NCI-H2107 (cell line): ENCODE measurements around the gene SLC23A3.

Experiments used
- DNase-seq: peaks from one replicate; lab custom pipeline; 2025; lab: John Stamatoyannopoulos, UW

Gene SLC23A3

DNA sequence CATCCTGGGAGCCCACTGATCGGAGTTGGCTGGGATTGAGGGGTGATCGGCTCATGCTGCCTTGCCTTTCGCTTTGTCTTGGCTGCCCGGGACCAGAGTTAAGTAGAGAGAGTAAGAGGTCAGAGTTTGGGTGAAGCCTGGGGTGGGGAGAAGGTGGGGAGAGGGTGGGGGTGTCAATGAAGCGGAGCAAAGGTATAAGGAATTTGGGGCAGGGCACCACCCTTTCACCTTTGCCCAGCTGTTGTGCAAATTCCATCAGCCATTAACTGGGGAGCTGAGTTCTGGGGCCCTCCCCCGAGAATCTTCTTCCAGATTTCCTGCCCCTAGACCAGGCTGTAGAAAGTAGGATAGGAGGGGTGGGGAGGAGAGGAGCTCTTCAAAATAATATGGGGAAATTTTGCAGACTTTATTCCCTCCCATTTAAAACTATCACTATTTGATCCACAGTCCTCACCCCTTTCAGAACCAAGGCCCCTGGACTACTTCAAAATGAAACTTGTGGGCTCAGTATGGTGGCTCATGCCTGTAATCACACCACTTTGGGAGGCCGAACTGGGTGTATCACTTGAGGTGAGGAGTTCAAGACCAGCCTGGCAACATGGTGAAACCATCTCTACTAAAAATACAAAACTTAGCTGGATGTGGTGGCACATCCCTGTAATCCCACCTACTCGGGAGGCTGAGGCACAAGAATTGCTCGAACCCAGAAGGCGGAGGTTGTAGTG, at the start of gene SLC23A3:
Gene SLC23A3, minus strand, starts transcription at position 100 of the 725 bp plus-strand sequence. Its CDS starts 45 bp downstream, at position 55.
- no peak for DNase-seq

DNA sequence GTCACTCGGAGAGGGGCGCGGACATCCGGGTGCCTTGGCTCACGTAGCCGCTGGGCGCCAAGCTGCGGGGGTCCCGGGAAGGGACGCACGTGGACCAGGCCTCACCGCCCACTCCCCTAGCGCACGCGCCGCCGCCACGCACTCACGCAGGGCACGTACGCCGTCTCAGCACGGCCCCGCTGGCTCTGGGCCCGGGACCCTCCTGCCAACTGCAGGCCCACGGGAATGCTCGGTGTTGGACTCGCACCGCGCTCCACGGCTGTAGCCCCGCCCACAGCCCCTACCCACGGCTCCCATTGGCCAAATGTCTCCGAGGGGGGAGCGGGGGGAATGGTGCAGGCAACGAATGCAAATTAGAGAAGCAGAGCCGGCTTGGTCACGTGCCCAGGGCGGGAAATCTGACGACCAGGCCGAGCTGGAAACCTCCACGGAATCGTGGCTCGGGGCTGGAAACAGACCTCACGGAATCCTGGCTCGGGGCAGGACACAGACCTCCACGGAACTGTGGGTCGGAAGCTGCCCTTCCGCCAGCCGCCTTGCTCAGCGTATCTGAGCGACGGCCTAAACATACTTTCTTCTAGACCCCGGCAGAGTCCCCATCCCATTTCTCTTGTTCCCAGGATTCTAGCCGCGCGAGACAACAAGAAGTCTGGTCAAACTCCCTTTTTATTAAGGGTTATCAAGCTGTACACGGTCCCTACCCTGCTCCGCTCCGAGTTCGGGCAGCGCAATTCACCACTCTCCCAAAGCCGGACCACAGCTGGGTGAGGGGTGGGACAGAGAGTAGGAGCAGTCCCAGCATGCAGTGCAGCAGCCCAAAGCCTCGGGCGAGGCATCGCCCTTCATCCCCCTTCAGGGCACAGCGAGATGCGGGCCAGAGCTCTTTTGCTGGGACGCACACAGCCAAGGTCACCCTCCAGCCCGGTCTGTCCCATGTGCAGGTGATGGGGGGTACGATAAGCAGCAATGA, 49.2 kb upstream of the SLC23A3 start, which contains the start of gene ABCB6:
Gene ABCB6, minus strand, starts transcription at position 227 of the 970 bp plus-strand sequence. CDS start 285 bp downstream, outside the sequence.
- peak; percentile 81 for DNase-seq

GRCh38 chr2:219218217-219218731, 48.4 kb upstream of the SLC23A3 start:
- DNase-seq = no peak

GRCh38 chr2:219216535-219216915, 46.7 kb upstream of the SLC23A3 start:
- DNase-seq = no peak

- no peak for DNase-seq
Measured at GRCh38 chr2:219215871-219216534, 46.2 kb upstream of the SLC23A3 start.

DNA sequence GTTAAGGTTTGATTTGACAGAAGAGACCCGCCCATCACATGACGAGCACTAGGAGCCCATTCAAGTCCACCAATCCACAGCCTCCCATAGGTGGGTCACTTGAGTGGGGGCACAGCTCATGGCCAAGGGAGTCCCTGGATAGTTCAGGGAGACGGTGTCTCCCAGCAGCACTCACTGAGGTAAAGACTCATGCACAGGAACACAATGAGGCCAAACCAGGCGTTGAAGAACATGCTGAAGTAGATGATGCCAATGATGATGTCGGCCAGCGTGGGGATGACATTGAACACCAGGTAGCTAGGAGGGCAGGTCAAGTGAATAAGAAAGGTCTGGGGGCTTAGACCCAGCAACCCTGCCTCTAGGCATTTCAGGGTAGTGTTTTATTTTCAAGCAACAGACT, 45.0 kb upstream of the SLC23A3 start:
- DNase-seq = no peak

- no peak for DNase-seq
Measured at GRCh38 chr2:219214141-219214540, 44.3 kb upstream of the SLC23A3 start.

GRCh38 chr2:219213486-219214071, 43.8 kb upstream of the SLC23A3 start:
- no peak for DNase-seq

DNA sequence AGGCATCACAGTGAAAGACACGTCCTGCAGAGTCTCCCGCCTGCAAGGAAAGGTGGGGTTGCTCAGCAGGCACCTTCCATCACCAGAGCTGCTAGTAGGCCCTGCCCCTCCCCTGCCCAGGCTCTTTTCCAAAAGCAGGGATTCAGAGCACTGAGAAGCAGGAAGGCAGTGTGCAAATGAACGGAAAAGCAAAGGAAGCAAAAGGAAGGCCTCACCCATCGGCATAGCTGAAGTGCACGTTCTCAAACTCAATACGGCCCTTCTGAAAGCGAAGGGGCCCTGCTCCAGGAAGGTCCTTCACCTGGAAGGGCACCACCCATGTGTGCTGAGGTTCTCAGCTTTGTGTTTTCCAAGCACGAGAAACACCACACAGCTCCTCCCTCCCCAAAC, 43.2 kb upstream of the SLC23A3 start:
- DNase-seq = no peak

- no peak for DNase-seq
Measured at GRCh38 chr2:219210886-219211362, 41.1 kb upstream of the SLC23A3 start.

DNA sequence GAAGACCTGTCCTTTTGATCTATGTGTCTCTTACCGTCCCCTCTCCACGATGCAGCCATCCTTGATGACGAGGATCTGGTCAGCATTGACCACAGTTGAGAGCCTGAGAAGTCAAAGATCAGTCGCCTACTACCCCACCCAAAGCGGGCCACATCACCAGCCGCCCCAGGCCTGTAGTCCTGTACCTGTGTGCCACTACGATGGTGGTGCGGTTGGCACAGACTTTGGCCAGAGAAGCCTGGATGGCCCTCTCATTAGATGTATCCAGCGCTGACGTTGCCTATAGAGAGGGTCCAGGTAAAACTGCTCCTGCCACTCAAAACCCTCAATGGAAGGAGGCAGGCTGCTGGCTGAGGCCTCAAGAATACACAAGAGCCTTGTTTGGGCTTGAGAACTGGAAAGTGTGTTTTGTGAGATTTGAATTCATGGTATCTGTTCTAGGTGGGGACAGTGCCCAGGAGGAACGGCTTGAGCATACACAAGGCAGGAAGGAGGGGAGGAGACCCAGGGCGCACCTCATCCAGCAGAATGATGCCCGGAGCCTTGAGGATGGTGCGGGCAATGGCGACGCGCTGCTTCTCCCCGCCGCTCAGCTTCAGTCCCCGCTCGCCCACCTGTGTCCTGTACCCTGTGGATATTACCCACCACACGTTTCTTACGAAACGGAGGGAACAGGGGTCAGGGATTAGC, 40.5 kb upstream of the SLC23A3 start:
- DNase-seq = no peak

DNA sequence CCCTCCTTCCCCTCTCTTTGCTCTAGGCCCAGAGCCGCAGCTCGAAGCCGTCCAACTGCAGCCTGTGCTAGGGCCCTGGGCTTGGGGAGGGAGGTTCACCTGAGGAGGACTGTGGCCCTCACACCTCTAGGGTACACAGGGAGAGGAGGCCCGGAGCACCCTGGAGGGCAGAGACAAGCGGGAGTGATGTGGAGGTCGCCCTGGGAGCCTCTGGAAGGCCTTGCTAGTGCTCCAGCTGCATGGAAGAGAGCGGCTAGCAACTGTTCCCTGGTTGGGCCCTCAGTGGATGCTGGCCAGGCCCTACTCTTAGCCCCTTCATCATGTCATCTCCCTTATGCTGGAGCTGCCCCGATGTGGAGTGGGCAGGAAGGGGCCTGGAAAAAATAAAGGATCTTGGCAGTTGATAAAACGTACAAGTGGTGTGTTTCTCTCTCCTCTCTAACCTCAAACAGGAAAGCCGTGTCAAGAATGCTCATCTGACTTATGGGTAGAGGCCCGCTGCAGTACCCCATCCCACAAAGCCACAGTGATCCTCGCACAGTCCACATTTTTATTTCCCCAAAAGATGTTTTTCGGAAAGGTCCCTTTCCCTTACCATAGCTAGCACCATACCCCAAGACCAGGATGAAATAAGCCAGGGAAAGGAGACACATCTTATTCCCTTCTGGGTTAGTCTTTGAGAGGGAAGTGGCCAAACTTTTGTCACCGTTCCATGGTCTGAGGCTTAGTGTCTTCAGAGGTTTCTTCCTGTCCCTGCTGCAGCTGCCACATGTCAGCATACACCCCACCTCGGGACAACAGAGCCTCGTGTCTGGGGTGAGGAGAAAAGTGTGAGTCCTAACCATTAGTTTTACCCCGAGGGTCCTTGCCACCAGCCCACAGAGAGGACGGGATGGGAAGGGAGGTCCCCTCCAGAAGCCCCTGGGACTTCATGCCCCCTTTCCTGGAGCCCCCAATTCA, 39.7 kb upstream of the SLC23A3 start:
- DNase-seq = no peak

- no peak for DNase-seq
Measured at GRCh38 chr2:219207884-219208740, 38.3 kb upstream of the SLC23A3 start.

DNA sequence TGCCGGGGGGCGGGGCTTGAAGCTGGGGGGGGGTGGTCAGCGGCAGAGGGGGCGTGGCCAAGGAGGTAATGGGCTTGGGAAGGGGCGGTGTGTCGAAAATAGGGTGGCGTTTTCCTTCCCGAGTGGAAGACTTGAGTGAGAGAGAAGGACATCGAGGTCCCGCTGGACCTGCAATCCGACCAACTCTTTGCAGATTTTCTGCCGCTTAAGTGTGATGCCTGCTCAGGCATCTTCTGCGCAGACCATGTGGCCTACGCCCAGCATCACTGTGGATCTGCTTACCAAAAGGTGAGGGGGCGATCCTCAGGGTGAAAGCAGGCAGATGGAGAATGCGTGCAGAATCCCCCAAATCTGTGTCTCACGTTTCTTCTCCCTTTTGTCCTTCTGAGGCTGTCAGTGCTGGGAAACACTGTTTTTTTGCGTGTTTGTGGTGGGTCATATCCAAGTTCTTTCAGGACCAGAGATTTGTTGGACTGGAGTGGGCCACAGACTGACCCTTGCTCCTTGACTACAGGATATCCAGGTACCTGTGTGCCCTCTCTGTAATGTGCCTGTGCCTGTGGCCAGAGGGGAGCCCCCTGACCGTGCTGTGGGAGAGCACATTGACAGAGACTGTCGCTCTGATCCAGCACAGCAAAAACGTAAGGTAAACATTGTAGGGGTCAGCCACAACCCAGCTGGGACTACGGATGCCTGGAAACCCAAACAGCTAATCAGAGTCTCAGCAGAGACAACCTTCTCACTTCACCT, 37.5 kb upstream of the SLC23A3 start:
- DNase-seq = no peak

DNA sequence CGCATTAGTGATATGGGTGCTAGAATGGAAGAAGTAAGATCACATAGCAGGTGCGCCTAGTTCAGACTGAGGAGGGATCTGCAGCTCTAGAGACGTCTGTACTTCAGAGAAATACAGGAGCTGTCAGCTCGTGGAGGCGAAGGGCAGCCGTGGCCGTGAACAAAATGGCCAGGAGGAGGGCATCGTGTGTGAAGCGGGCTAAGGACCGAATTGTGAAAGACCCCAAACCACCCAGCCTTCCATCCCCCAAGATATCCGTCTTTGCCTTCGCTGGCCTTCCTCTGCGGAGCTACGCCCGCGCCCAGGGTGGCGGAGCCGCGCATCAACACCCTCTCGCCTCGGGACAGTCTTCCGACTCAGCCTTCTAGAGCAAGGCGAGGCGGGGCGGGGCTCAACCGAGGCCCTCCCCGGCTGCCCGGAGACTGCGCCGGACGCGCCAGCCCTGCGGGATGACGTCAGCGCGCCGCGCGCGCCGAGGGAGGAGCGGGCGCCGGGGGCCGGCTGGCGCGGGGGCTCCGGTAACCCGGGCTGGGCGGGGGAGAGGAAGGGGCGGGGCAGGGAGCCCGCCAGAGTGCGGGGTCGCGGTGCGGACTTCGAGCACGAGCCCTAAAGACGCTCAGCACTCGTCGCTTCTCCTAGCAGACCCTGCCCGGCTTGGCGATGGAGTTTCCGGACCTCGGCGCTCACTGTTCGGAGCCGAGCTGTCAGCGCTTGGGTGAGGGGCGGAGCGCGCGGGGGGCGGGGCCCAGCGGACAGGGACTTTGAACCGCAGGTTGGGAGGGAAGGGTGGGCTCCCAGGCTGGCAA, 36.7 kb upstream of the SLC23A3 start, which contains the start of gene ZFAND2B:
Gene ZFAND2B, plus strand, starts transcription at position 455 of the 806 bp plus-strand sequence. Its CDS starts 206 bp downstream, at position 661.
- DNase-seq = peak; percentile 71

GRCh38 chr2:219205981-219206327, 36.1 kb upstream of the SLC23A3 start:
- DNase-seq = no peak

DNA sequence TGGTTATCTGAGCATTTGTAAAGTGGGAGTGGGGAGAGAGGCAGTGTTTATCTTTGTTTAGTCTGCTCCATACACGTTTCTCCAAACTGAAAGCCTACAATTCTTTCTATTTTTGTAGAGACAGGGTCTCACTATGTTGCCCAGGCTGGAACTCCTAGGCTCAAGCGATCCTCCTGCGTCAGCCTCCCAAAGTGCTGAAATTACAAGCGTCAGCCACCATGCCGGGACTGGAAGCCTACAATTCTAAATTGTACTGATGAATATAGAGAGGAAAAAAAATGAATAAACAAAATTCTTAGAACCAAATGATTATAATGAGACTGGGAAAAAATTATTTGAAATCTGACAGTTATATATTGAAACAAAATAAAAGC, 35.3 kb upstream of the SLC23A3 start:
- no peak for DNase-seq
